ENCODE data around the gene MMP19.

Gene MMP19

DNA sequence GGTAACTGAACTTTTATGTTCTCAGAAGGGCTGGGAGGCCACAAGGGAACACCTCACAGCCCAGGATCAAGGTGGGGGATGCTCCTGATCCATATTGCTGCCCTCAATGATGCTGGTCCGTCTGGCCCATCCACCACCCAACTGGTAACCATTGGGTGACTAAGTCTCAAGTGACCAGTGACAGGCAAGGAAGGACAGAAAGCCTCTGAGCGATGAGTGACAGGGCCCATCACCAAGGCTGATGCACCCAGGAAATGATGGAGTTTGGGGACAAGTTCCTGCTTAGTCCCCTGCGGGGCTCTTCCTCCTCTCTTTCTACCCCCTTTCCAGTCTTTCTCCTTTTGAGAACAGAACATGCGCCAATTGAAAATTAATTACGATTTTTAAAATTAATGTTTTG, 2.6 kb upstream of the MMP19 start:
- TF ChIP-seq SIN3A (IDR thresholded peaks at IDR 0.05; ENCODE audit: borderline replicate concordance, insufficient read depth, low read length) (no peak), POLR2AphosphoS5 (IDR thresholded peaks at IDR 0.05; ENCODE audit: low read depth, low read length) (no peak), TAF1 (IDR thresholded peaks at IDR 0.05; ENCODE audit: borderline replicate concordance, insufficient read depth, low read length) (no peak), FOXP2 (optimal IDR thresholded peaks at IDR 0.05; ENCODE audit: borderline replicate concordance, extremely low read depth, extremely low read length, insufficient read depth) (no peak)
- TF ChIP-seq, protein P1, sequence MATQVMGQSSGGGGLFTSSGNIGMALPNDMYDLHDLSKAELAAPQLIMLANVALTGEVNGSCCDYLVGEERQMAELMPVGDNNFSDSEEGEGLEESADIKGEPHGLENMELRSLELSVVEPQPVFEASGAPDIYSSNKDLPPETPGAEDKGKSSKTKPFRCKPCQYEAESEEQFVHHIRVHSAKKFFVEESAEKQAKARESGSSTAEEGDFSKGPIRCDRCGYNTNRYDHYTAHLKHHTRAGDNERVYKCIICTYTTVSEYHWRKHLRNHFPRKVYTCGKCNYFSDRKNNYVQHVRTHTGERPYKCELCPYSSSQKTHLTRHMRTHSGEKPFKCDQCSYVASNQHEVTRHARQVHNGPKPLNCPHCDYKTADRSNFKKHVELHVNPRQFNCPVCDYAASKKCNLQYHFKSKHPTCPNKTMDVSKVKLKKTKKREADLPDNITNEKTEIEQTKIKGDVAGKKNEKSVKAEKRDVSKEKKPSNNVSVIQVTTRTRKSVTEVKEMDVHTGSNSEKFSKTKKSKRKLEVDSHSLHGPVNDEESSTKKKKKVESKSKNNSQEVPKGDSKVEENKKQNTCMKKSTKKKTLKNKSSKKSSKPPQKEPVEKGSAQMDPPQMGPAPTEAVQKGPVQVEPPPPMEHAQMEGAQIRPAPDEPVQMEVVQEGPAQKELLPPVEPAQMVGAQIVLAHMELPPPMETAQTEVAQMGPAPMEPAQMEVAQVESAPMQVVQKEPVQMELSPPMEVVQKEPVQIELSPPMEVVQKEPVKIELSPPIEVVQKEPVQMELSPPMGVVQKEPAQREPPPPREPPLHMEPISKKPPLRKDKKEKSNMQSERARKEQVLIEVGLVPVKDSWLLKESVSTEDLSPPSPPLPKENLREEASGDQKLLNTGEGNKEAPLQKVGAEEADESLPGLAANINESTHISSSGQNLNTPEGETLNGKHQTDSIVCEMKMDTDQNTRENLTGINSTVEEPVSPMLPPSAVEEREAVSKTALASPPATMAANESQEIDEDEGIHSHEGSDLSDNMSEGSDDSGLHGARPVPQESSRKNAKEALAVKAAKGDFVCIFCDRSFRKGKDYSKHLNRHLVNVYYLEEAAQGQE (IDR thresholded peaks at IDR 0.05; ENCODE audit: insufficient read depth in 1 of 2, low read depth in 2 of 2, low read length in 2 of 2), result no peak

DNA sequence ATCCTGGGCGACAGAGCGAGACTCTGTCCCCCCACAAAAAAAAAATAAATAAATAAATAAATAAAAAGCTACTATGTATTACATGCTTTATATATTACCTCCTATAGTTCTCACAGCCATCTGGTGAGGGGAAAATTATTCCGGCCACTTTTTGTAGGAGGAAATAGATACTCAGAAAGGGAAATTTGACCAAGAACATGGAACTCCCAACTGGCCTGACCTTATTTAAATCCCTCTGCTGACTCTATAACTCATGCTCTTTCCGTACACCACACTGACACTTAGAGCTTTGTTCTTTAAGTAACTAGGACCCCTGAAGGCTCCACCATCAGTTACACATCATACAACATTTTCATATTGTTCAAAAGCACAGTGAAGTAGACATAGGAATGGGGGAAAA, 2.2 kb upstream of the MMP19 start:
- TF ChIP-seq TAF1 (IDR thresholded peaks at IDR 0.05; ENCODE audit: borderline replicate concordance, insufficient read depth, low read length), result no peak
- TF ChIP-seq, protein P1 (IDR thresholded peaks at IDR 0.05; ENCODE audit: insufficient read depth in 1 of 2, low read depth in 2 of 2, low read length in 2 of 2), result no peak
- TF ChIP-seq POLR2AphosphoS5 (IDR thresholded peaks at IDR 0.05; ENCODE audit: low read depth, low read length), result no peak
- no peak for TF ChIP-seq SIN3A (IDR thresholded peaks at IDR 0.05; ENCODE audit: borderline replicate concordance, insufficient read depth, low read length)
- TF ChIP-seq FOXP2 (optimal IDR thresholded peaks at IDR 0.05; ENCODE audit: borderline replicate concordance, extremely low read depth, extremely low read length, insufficient read depth), result no peak

DNA sequence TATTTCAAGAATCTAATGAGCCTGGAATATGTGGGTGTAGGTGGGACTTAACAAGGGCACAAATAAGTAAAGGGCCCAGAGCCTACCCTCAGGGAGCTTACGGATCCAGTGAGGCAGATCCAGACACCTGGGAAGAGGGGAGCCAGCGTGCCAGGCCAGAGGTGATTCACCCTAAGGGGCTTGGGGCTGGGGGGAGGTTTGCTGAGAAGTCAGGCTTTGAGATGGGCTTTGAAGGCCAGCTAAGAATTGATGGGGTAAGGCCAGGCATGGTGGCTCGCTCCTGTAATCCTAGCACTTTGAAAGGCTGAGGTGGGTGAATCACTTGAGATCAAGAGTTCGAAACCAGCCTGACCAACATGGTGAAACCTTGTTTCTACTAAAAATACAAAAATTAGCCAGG, 695 bp upstream of the MMP19 start:
- TF ChIP-seq FOXP2 (optimal IDR thresholded peaks at IDR 0.05; ENCODE audit: borderline replicate concordance, extremely low read depth, extremely low read length, insufficient read depth), result no peak
- TF ChIP-seq TAF1 (IDR thresholded peaks at IDR 0.05; ENCODE audit: borderline replicate concordance, insufficient read depth, low read length), result no peak
- no peak for TF ChIP-seq POLR2AphosphoS5 (IDR thresholded peaks at IDR 0.05; ENCODE audit: low read depth, low read length)
- no peak for TF ChIP-seq SIN3A (IDR thresholded peaks at IDR 0.05; ENCODE audit: borderline replicate concordance, insufficient read depth, low read length)

DNA sequence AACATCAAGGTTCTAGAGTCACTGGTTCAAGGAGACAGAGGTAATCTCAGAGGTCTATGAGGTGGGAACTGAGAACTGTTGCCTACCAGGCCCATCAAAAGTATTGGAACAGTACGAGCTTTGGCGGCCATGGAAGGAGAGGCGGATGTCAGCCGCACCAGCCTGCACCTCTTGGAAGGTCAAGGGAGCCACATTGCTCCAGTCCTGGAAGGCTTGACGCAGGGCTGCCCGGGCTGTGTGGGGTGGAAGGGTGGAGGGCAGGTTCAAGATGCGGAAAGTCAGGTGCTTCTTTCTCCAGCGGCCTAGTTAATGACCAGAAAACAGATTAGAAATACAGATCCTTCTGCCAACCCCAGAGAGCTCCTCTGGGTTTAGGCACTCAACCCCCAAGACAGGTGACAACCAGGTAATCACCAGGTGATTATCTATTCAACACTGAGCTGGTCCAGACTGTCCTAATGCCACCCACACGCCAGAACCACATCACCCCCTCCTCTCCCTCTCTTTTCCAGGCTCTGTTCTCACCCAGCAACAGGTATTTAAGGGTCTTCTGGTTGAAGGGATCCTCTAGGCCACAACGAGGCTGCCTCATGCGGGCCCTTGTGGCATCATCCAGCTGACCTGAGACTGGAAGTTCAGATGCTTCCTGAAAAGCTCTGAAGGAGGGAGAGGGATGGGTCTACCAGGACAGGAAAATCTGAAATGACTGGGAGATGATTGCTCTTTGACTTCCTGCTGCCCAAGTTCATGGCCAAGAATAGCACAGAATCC, 2.0 kb downstream of the MMP19 start:
- TF ChIP-seq FOXP2 (optimal IDR thresholded peaks at IDR 0.05; ENCODE audit: borderline replicate concordance, extremely low read depth, extremely low read length, insufficient read depth) (no peak), SIN3A (IDR thresholded peaks at IDR 0.05; ENCODE audit: borderline replicate concordance, insufficient read depth, low read length) (no peak), POLR2AphosphoS5 (IDR thresholded peaks at IDR 0.05; ENCODE audit: low read depth, low read length) (no peak), TAF1 (IDR thresholded peaks at IDR 0.05; ENCODE audit: borderline replicate concordance, insufficient read depth, low read length) (no peak)
- TF ChIP-seq, protein P1 (IDR thresholded peaks at IDR 0.05; ENCODE audit: insufficient read depth in 1 of 2, low read depth in 2 of 2, low read length in 2 of 2), result no peak

DNA sequence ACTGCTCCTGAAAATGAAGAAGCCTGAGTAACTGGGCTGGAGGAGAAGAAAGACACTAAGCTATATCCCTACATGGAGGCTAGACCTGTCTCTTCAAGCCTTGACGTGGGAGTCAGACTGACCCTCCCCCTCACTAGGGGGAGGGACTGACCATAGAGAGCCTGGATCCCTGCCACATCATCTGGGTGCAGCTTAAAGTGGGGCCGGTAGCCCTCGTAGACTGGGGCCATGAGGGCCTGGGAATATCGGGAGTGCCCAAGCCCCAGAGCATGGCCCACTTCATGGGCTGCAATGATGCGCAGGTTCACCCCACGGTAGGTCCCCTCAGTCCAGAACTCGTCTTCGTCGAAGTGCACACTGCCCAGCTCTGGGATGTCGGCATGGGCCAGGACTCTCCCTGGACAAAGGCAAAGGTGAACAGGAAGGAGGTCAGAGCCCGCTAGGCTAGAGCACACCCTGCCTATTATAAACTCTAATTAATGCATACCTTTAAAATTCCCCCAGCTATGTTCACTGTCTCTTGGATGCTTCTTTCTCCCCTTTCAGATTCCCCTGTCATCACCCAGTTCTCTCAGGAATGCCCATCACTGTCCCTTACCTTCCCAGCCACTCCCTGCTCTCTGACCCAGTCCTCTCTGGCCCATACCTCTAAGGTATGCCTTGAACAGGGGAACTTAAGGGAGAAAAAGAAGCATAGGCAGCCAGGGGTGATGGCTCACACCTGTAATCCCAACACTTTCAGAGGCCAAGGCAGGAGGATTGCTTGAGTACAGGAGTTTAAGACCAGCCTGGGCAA, 3.2 kb downstream of the MMP19 start:
- TF ChIP-seq FOXP2 (optimal IDR thresholded peaks at IDR 0.05; ENCODE audit: borderline replicate concordance, extremely low read depth, extremely low read length, insufficient read depth), result no peak
- no peak for TF ChIP-seq SIN3A (IDR thresholded peaks at IDR 0.05; ENCODE audit: borderline replicate concordance, insufficient read depth, low read length)
- no peak for TF ChIP-seq POLR2AphosphoS5 (IDR thresholded peaks at IDR 0.05; ENCODE audit: low read depth, low read length)
- no peak for TF ChIP-seq TAF1 (IDR thresholded peaks at IDR 0.05; ENCODE audit: borderline replicate concordance, insufficient read depth, low read length)
- TF ChIP-seq, protein P1 (IDR thresholded peaks at IDR 0.05; ENCODE audit: insufficient read depth in 1 of 2, low read depth in 2 of 2, low read length in 2 of 2), result no peak
